NCI-H146 treated with DMSO at 0.1 percent for 48 hours (cell line): ENCODE measurements around the gene NTN5.
"Not testable (repeated sequence)": the region's sequence is repeated elsewhere in the genome, so short reads cannot be mapped to it uniquely, and the experiment has no call there.

Experiments used
- DNase-seq: peaks from one replicate; lab custom pipeline; 2025; ENCODE audit not compliant: unreplicated experiment; lab: John Stamatoyannopoulos, UW

Gene NTN5

GRCh38 chr19:48645620-48646000, 27.2 kb downstream of the NTN5 start:
- no peak for DNase-seq

GRCh38 chr19:48644839-48645619, 27.8 kb downstream of the NTN5 start:
- DNase-seq, result peak; percentile 48

GRCh38 chr19:48644355-48644754, 28.5 kb downstream of the NTN5 start:
- DNase-seq, result no peak

- DNase-seq, result no peak
Observed at GRCh38 chr19:48642862-48643261, 30.0 kb downstream of the NTN5 start.

- DNase-seq, result no peak
Observed at GRCh38 chr19:48641850-48642249, 31.0 kb downstream of the NTN5 start.

- DNase-seq, result no peak
Observed at GRCh38 chr19:48639483-48640375, 33.1 kb downstream of the NTN5 start.

- no peak for DNase-seq
Observed at GRCh38 chr19:48638831-48639381, 33.9 kb downstream of the NTN5 start.

- DNase-seq, result peak; percentile 77
Observed at GRCh38 chr19:48637948-48638830, 34.6 kb downstream of the NTN5 start.

- DNase-seq, result peak; percentile 96
Observed at GRCh38 chr19:48637449-48637947, 35.3 kb downstream of the NTN5 start.

GRCh38 chr19:48636859-48637448, 35.9 kb downstream of the NTN5 start, which contains the start of gene DBP:
Gene DBP (minus strand): TSS chr19:48637379. CDS start chr19:48636994, 385 bp downstream.
- DNase-seq, result peak; percentile 38

- DNase-seq, result no peak
Observed at GRCh38 chr19:48635966-48636858, 36.6 kb downstream of the NTN5 start.

- peak; percentile 27 for DNase-seq
Observed at GRCh38 chr19:48635263-48635965, 37.4 kb downstream of the NTN5 start.

- DNase-seq, result peak; percentile 91
Observed at GRCh38 chr19:48634424-48635262, 38.2 kb downstream of the NTN5 start.

GRCh38 chr19:48634036-48634342, 38.8 kb downstream of the NTN5 start:
- DNase-seq, result no peak

- no peak for DNase-seq
Observed at GRCh38 chr19:48633148-48634035, 39.4 kb downstream of the NTN5 start.

- DNase-seq, result no peak
Observed at GRCh38 chr19:48632692-48633147, 40.1 kb downstream of the NTN5 start.

GRCh38 chr19:48632286-48632685, 40.5 kb downstream of the NTN5 start:
- not testable (repeated sequence) for DNase-seq
